ENCODE measurements around the gene ASAP3. TPM values are rescaled to one million over a fixed set of nuclear protein-coding genes. Genes with fewer than 3 reads are reported as not detected.
A peak's percentile ranks its signal among the peaks of the same experiment; 100 is the strongest.

ASAP3 gene
- 66.7 TPM for total RNA-seq

GRCh38 chr1:23483321-23484252, at the start of gene ASAP3:
Gene ASAP3 (minus strand): TSS chr1:23484179. CDS start chr1:23484133, 46 bp downstream.
- DNase-seq, result peak; percentile 75

- DNase-seq, result no peak
These were observed 49.5 kb upstream of the ASAP3 start for GRCh38 chr1:23533246-23534023.

GRCh38 chr1:23531562-23532094, 47.6 kb upstream of the ASAP3 start:
- peak; percentile 34 for DNase-seq

- peak; percentile 95 for DNase-seq
These were observed 47.0 kb upstream of the ASAP3 start, which contains the start of gene E2F2 for GRCh38 chr1:23530747-23531561. Gene E2F2 (minus strand): TSS chr1:23531233. CDS start chr1:23530793, 440 bp downstream.

GRCh38 chr1:23530087-23530746, 46.2 kb upstream of the ASAP3 start:
- DNase-seq, result no peak

GRCh38 chr1:23529146-23530086, 45.4 kb upstream of the ASAP3 start:
- no peak for DNase-seq

GRCh38 chr1:23528250-23528978, 44.4 kb upstream of the ASAP3 start:
- peak; percentile 97 for DNase-seq

- DNase-seq, result no peak
These were observed 43.9 kb upstream of the ASAP3 start for GRCh38 chr1:23527900-23528249.

- no peak for DNase-seq
These were observed 43.4 kb upstream of the ASAP3 start for GRCh38 chr1:23527366-23527765.

GRCh38 chr1:23526329-23527041, 42.5 kb upstream of the ASAP3 start:
- DNase-seq, result no peak

GRCh38 chr1:23525558-23526250, 41.7 kb upstream of the ASAP3 start:
- peak; percentile 67 for DNase-seq

- DNase-seq, result peak; percentile 92
These were observed 40.9 kb upstream of the ASAP3 start for GRCh38 chr1:23524716-23525401.

GRCh38 chr1:23524163-23524562, 40.2 kb upstream of the ASAP3 start:
- no peak for DNase-seq

- DNase-seq, result no peak
These were observed 38.4 kb upstream of the ASAP3 start for GRCh38 chr1:23522244-23522982.

- DNase-seq, result no peak
These were observed 37.6 kb upstream of the ASAP3 start for GRCh38 chr1:23521588-23521987.

- DNase-seq, result no peak
These were observed 33.6 kb upstream of the ASAP3 start for GRCh38 chr1:23517581-23517980.

- no peak for DNase-seq
These were observed 31.9 kb upstream of the ASAP3 start for GRCh38 chr1:23515905-23516304.
